GM21360 (cell line): Measurements from ENCODE around the gene RPL41.

Experiments
- ATAC-seq: cut with Tn5 transposase; IDR thresholded peaks from one replicate; pipeline ENCODE4 v1.9.1; 2021; ENCODE audit warnings: mild to moderate bottlenecking, moderate library complexity; ENCODE audit not compliant: unreplicated experiment

Gene RPL41

GRCh38 chr12:56127485-56127887, 11.1 kb downstream of the RPL41 start:
- ATAC-seq, result no peak

- ATAC-seq, result peak; percentile 85
Observed at GRCh38 chr12:56127888-56128669, 11.6 kb downstream of the RPL41 start, which contains the start of gene ESYT1. Gene ESYT1, plus strand, starts transcription at chr12:56128267. Its CDS starts 53 bp downstream, at chr12:56128320.

DNA sequence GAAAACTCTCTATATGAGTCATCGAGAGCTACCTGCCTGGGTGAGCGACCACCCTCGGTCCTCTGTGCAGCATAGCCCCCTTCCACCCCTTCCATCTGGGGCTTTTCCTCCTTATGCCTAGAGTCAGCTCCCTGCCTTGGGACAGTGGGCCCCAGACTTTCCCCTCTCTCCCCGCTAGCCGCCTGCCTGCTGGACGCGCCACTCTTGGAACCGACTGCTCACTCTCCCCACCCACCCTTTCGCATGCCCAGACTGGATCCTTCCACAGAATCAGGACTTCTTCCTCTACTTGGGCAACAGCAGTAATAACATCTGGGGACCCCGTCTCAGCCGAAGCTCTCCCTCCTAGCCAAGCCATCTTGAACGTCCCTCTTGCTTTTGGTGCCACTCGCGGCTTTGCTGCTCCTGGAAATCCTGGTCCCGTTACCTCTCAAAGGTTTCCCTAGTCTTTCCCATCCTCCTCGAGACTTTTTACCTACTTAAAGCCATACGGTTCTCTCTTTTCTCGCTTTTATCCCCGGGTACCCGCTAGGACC, 12.3 kb downstream of the RPL41 start:
- ATAC-seq, result no peak

- no peak for ATAC-seq
Observed at GRCh38 chr12:56129206-56129941, 12.9 kb downstream of the RPL41 start.

GRCh38 chr12:56129942-56130495, 13.6 kb downstream of the RPL41 start:
- no peak for ATAC-seq

GRCh38 chr12:56130876-56131275, 14.4 kb downstream of the RPL41 start:
- ATAC-seq, result no peak

DNA sequence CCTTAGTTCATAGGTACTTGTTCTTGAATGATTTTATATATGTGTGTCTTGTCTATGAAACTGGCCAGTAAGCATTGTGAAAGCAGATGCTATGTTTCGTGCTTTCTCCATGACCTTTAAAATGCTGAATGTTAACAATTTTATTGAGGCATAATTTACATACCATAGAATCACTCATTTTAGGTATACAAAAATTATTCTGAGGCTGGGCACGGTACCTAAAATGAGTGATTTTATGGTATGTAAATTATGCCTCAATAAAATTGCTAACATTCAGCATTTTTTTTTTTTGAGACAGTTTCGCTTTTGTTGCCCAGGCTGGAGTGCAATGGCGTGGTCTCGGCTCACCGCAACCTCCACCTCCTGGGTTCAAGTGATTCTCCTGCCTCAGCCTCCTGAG, 18.5 kb downstream of the RPL41 start:
- ATAC-seq, result no peak

DNA sequence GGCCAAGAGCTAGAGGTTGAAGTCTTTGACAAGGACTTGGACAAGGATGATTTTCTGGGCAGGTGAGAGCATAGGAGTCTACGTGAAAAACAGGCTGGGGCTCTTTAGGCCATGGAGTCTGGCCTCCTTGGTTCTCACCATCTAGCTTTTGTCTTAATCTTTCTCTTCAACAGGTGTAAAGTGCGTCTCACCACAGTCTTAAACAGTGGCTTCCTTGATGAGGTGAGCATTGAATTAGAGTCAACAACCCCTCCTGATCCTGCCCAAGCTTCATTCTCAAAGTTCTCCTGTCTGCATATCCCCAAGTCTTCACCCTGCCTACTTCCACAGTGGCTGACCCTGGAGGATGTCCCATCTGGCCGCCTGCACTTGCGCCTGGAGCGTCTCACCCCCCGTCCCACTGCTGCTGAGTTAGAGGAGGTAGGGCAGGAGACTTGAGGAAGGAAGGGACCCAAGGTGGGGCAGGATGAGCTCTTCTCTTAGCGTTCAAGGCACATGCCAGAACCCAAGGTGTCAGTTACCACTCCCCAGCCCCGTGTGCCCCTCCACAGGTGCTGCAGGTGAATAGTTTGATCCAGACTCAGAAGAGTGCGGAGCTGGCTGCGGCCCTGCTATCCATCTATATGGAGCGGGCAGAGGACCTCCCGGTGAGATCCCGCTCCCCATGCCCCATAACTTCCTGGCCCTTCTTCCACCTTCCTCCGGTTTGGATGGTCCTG, 21.6 kb downstream of the RPL41 start:
- ATAC-seq, result no peak

DNA sequence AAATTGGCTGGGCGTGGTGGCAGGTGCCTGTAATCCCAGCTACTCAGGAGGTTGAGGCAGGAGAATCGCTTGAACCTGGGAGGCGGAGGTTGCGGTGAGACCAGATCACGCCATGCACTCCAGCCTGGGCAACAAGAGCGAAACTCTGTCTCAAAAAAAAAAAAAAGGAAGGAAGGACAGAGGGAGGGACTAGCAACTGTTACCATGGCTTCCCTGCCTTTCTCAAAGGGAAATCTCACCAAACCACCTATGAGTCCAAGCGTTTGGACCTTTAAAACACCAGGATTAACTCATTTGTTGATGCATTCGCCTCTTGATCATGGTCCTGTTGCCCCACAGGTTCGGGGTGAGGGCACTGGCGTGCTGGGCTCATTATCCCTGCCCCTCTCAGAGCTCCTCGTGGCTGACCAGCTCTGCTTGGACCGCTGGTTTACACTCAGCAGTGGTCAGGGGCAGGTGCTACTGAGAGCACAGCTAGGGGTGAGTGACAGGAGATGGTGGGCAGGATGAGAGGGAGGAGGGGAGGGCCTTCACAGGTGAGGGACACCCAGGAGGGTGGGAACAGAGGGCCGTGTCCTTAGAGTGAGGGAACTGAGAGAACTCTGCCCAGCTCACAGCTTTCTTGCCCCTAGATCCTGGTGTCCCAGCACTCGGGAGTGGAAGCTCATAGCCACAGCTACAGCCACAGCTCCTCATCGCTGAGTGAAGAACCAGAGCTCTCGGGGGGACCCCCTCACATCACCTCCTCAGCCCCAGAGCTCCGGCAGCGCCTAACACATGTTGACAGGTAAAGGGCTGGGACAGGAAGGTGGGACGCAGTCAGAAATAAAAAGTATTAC, 25.7 kb downstream of the RPL41 start:
- no peak for ATAC-seq

DNA sequence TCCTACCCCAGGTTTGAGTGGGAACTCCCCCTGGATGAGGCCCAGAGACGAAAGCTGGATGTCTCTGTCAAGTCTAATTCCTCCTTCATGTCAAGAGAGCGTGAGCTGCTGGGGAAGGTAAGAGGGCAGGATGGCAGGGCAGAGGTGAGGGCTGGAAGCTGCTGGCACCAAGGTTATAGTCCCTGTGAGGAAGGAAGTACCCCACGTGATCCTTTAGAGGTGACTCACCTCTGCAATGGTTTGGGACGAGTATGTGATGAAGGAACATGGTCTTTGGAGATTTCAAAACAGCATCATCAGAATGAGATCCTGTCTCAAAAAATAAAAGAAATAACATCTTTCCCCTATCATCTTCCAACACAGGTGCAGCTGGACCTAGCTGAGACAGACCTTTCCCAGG, 26.8 kb downstream of the RPL41 start:
- ATAC-seq, result no peak

DNA sequence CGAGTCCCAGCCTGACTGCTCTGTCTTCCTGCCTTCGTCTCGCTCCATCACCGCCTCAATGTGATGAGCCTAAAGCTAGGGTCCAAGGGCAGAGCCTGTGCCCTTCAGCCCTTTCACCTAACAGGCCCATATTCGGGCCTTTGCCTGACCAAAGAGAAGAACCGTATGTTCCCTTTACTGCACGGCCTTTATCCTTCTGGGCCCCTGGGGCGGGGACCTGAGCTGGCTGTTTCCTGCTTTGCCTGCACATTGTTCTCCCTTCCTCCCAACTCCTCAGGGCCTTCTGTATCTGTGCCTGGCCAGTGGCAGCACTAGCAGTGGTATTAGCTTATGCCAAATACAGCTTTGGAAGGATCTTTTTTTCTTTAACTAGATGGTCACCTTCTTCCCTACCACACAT, 27.4 kb downstream of the RPL41 start:
- no peak for ATAC-seq

GRCh38 chr12:56145217-56145616, 28.8 kb downstream of the RPL41 start:
- no peak for ATAC-seq

DNA sequence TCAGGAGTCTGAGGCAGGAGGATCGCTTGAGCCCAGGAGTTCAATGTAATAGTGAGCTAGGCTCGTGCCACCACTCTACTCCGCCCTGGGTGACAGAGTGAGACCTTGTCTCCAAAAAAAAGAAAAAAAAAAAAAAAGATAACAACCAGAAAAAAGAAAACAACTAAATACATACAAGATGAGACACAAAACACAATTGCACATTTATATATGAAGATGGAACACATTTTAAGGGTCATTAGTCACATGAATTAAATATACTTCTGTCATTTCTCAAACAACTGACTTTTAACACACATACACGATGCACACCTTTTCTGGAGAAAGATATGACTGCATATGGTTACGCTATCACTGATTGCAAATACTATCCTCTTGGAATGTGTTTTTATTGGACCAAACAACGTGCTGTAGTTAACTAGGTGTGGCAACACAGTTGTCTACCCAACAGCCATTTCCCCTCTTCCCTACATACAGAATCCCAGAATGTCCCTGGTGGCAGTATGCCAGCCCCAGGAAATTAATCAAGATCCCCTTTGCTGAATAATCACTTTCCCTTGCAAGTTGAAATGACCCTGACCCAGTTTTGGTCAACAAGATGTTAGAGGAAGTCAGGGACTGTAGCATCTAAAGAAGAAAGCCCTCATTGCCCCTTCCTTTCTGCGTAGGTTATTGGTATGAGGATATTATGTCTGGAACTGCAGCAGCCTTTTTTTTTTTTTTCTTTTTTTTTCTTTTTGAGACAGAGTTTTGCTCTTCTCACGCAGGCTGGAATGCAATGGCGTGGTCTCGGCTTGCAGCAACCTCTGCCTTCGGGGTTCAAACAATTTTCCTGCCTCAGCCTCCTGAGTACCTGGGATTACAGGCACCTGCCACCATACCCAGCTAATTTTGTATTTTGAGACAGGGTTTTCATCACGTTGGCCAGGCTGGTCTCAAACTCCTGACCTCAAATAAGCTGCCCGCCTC, 30.3 kb downstream of the RPL41 start:
- no peak for ATAC-seq

- no peak for ATAC-seq
Observed at GRCh38 chr12:56150563-56150962, 34.1 kb downstream of the RPL41 start.

- ATAC-seq, result peak; percentile 24
Observed at GRCh38 chr12:56151672-56152131, 35.3 kb downstream of the RPL41 start.

- ATAC-seq, result peak; percentile 82
Observed at GRCh38 chr12:56152132-56152755, 35.8 kb downstream of the RPL41 start, which contains the start of gene MYL6B. Gene MYL6B, plus strand, starts transcription at chr12:56152587. Its CDS starts 1,332 bp downstream, at chr12:56153919.

DNA sequence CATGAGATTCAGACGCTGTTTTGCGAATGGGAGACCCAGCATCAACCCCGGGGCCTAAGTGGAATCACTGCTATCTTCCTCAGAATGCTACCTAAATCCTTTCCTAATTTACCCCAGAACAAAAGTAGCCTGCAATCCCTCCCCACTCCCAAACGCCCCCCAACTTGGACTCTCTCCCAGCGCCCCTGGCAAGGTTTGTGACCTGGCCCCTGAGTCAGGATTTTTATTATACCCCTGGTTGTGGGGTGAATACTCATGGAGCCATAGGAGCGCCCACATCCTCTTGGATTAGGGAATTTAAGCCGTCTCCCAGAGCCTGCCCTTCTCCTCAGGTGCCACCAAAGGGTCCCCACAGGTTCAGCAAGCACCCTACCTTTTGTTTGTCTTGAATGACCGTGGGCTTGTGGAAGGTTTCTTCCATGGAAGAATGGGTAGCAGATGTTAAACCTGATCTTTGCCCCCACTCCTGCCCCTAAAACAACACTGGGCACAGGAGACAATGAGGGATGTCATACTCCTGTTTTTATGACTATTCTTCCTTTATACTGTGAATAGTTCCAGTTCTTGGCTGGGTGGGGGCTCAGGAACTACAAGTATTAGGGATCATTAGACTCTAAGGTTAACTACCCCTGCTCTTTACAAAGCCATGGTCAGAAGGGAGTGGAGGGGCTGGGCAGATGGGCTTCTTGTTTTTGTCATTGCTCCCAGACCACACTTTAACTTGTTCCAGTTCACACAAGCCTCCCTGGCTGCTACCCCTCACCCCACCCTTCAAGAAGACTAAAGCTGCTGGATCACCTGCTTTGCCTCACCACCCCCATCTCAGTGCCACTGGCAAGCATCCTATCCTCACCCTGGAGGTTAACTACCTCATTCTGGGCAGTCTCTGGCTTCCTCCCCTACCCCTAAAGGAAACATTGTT, 36.6 kb downstream of the RPL41 start:
- no peak for ATAC-seq
